HG03108 (cell line): ENCODE results near the gene RRAGD.
"Not testable (repeated sequence)": the region's sequence is repeated elsewhere in the genome, so short reads cannot be mapped to it uniquely, and the experiment has no call there.

Experiments
- ATAC-seq: cut with Tn5 transposase; IDR thresholded peaks from one replicate; pipeline ENCODE4 v1.9.1; 2021; ENCODE audit warnings: moderate library complexity; ENCODE audit not compliant: unreplicated experiment

Gene RRAGD

DNA sequence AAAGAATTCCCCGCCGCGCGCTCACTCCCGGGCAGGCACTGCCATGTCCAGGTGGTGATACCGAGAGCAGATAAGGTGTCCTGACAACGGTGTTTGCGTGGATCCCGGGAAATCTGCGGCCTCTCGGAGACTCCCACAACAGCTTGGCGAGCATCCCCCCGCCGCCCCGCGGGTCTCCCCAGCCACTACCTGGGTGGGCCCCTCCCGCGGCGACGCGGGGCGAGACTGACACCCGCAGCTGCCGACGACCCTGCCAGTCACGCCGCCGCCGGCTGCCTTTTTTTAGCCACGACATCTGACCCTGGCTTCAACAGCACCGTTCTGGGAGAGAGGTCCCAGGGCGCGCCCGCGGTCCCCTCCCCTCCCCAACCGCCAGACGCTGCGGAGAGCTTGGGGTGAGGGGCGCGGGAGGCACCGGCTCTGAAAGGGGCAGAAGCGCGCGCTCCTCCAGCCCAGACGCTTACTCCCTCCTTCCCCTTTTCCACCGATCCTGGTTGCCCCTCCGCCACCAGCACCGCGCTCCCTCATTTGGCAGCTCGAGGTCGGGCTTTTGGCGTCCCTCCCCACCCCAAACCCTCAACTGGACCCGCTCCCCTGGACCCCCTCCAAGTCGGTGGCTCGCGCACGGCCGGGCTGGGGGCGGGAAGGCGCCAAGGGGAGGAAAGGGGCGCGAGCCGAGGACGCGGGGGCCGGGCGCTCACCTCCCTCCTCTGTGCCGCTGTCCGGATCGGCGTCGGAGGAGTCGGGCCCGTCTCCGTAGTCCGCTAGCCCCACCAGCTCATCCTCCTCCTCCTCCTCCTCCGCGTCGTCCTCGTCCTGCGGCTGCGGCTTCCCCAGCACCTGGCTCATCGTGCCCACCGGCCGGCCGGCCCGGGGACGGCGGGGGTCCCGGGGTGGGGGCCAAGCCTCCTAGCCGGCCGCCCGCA is 665 bp downstream of the RRAGD start:
- peak; percentile 35 for ATAC-seq

DNA sequence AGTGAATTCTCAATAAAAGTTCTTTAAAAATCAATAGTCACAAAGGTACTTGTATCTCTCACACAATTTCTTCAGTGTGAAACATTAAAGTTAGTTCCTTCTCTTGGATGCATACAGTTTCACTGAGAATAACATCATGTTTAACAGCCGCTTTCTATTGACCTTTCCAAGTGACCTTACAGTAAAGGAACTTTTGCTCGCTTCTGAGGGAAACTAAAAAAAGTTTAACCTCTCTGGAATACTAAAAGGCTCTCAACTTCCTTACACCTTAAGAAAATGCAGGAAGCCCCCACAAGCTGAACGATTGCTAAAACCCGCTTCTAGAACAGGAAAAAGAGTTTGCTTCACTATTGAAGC is 1.3 kb downstream of the RRAGD start:
- no peak for ATAC-seq

DNA sequence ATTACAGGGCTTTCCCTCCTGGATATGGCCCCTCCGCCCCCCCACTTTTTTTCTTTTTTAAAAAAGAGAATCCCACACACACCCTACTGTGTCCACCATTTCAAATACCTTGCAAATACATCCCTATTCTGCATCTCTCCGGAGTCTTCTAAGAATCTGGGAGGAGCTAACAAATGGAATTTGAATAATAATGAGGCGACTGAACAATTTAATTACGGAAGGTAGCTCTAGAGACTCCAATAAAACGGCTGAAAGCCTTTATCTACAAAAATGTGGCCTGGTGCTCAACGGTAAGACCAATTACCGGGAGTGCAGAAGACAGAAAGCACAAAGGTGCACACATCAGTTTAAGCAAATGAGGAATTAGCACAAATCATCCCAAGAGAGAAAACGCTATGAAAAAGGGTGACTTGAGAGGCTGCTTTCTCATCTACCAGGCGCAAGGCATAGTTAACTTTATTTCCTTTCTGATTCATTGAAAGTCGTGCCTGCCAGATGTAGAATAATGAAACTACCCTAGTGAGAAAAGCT is 1.8 kb downstream of the RRAGD start:
- ATAC-seq = no peak

DNA sequence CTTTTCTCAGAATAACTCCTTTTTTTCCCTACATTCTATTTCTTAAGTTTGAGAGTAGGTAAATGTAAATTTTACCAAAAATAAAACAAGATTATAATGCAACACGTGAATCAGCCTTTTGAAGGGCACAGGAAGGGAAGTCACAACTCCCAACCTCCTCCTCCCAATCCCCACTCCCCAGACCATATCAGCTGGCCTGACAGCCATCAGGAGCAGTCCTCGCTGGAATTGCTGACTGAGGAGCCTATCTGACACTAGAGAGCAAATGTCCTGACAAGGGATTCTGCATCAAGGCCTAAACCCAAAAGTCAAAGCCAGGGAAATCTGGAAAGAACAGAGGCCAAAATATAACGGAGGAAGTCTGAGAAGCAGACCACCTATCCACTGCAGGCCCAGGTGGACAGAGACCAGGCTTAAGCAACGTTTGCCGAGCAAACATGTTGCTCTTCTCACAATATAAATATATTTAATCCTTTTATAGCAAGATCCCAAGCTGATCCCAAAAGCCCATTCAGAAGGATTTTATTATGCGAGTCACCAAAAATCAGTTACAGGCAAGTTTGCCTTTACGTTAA is 2.5 kb downstream of the RRAGD start:
- no peak for ATAC-seq

DNA sequence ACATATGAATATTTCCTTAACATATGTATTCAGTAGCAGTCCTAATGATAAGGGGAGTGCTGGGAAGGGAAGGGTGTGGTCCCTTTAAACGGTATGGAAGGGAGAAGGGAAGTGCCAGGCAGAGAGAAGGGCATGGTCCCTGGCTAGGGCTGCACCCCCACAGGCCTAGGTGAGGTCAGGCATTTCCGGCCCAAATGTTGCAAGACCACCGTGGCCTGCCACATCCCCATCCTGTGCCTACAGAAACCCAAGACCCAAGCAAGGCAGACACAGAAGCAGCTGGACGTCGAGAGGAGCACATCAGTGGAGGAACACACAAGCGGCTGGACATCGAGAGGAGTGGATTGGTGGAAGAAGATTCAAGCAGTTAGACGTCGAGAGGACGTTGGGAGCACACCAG is 5.9 kb downstream of the RRAGD start:
- no peak for ATAC-seq

DNA sequence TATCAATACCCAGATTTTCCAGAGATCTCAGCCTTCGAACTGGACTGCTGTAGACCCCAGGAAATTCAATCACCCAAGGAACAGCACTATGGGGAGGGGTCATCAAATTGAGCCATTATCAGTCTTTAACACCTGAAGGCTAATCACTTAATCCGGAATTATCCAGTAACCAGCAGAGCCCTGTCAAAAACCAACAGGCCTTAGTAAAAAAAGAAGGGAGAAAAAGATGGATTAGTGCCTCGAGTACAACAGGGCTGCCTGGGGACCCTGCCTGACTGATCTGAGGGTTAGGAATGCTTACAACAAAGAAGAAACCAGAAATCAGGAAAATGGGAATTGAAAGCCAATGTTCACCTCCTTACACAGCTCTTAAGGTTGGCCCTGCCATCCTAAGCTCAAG is 7.6 kb downstream of the RRAGD start:
- ATAC-seq = no peak

DNA sequence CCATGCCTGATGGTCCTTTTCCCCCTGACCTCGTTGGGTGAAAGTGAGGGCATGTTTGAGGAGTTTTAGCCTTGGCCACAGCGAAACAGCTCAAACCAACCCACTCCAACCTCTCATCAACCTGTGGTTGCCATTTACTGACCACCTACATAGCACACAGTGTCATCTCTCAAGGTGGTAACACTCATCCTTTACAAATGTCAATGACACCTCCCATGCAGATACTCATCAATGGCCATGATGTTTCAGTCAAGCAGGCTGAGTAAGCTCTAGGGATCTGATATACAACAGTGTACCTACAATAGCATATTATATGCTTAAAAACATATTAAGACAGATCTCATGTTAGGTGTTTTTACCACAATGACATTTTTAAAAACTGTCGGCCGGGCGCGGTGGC is 9.3 kb downstream of the RRAGD start:
- no peak for ATAC-seq

DNA sequence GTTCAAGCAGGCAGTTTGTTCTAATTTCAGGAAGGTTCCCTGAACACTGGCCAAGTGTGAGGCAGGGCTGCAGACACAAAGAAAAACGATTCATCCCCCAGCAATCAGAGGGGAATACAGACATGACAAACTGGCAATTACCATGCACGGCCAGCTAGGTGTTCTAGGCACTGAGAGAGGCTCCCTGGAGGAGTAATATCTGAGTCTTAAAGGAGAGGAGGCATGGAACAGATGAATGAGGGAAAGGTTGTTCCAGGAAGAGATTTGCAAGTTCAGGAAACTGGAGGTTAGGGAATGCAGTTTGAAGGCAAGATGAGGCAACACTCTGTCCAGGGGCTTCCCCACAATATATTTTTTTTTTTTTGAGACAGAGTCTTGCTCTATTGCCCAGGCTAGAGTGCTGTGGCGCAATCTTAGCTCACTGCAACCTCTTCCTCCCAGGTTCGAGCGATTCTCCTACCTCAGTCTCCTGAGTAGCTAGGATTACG is 11.1 kb downstream of the RRAGD start:
- ATAC-seq = no peak

DNA sequence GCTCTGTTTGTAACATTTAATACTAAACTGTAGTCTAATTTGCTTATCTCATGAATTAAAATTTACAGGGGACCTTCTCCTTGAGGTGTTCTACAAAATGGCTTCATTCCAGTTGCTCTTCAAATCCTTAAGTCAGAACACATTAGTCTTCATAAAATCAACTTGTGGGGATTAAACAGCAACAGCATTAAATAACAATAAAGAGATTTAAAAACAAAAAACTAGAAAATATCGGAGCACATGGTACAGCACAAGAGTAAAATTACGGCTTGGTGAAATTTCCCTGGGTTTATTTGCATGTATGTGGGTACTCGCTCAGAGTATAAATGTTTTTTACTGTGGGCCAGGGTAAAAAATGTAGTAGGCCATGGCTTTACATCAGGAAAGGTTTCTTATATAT is 12.0 kb downstream of the RRAGD start:
- no peak for ATAC-seq

DNA sequence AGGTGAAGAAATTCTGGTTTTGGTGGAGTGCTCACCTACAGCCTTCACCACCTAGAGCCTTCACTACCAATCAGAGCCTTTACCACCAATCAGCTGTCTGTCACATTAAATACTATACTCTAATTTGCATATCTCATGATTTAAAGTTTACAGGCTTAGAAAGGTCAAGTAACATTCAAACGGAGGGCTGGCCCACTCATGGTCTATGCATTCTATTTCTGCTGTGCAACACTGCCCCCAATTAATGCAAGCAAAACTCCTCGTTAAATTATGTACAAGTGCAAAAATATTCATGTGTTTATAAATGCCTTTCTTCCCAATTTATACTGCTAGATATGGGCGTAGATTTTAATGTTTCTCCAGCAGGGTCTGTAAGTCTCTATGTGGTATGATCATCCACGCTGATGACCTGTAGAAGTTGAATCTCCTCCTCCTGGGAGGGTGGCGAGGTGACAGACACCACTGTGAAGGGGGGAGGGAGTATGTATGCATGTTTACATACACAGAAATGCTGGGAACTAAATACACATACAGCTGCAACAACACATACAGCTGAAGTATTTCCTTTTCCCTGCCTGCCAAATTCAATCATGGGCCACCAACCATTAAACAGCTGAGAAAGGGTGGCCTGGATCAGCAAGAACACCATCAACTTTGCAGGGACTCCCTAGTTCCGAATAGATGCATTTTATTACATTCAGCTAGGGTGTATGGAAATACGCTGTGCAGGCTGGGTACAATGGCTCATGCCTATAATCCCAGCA is 13.1 kb downstream of the RRAGD start:
- ATAC-seq = no peak

DNA sequence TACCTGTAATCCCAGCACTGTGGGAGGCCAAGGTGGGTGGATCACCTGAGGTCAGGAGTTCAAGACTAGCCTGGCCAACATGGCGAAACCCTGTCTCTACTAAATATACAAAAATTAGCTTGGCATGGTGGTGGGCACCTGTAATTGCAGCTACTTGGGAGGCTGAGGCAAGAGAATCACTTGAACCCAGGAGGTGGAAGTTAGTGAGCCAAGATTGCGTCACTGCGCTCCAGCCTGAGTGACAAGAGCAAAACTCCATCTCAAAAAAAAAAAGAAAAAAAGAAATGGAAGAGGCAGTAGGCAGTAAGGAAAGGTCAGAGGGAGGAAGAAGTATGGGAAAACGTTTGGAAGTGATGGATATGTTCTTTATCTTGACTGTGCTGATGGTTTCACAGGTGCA is 14.2 kb downstream of the RRAGD start:
- ATAC-seq = not testable (repeated sequence)

DNA sequence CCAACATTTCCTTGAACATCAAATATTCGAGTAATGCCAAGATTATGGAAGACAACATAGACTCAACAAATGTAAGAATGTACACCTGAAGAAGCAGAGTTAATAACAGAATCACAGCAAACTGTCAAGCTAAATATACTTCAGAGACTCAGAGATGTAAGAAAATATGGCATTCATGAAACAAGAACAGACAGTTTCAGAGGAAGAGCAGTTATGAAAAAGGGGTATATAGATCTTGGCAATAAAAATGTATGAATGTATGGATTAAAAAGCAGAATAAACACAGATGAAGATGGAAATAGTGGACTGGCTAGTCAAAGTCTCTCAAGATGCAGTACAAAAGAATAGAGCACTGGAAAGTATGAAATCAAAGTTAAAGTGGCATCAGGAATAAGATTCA is 18.4 kb downstream of the RRAGD start:
- no peak for ATAC-seq

DNA sequence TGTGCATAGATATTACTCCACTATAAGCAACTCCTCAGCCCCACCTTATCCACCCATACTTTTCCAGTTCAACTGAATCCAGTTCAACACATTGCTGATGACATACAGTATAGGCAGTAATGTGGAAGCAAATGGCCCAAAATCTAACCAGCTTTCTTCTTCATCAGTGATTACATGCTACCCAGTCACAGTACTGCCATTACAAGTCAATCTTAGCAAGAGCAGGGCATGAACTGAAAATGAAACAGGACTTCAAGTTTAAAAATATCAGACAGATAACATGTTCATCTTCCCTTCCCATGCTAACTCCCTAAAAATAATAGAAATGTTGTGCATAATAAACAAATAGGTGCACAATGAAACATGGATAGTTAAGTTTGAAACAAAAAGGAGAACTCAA is 19.2 kb downstream of the RRAGD start:
- no peak for ATAC-seq

DNA sequence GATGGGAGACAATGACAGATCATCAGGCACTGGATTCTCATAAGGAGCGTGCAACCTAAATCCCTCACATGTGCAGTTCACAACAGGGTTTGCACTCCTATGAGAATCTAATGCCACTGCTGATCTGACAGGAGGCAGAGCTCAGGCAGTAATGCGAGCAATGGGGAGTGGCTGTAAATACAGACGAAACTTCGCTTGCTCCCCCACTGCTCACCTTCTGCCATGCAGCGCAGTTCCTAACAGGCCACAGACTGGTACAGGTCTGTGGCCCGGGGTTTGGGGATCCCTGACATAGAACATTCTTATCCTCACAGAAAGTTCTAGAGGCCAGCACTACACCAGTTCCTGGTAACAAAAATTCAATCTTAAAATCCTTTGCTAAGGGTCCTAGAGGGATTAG is 23.2 kb downstream of the RRAGD start:
- no peak for ATAC-seq

DNA sequence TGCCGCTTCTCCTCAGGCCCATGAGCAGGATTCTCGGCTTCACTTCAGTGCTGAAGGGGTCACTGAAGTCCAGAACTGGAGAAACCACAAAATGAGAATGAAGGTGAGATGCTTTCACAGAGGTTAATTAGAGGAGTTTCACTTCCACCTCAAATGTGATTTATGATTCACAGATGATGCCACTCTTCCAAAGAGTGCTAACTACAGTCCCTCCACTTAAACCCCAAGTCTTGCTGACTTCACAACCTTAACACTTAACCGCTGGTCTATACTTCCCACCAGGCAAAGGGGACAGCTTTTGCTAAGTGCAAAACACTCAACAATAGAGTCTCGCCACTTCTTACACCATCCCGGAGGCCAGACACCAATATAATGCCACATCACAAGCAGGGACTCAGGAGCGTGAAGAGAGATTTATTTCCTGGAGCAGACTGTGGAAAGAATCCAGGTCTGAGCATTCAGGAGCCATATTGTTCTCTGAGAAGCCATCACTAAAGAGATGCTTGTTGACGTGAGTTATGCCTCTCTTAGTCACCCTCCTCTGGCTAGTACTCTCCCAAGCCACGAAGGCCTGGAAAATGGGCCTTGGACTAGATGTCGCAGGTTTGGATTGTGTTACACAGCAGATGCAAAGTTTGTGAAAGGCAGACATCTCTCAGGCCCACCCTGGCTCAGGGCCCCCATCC is 24.4 kb downstream of the RRAGD start:
- peak; percentile 96 for ATAC-seq

DNA sequence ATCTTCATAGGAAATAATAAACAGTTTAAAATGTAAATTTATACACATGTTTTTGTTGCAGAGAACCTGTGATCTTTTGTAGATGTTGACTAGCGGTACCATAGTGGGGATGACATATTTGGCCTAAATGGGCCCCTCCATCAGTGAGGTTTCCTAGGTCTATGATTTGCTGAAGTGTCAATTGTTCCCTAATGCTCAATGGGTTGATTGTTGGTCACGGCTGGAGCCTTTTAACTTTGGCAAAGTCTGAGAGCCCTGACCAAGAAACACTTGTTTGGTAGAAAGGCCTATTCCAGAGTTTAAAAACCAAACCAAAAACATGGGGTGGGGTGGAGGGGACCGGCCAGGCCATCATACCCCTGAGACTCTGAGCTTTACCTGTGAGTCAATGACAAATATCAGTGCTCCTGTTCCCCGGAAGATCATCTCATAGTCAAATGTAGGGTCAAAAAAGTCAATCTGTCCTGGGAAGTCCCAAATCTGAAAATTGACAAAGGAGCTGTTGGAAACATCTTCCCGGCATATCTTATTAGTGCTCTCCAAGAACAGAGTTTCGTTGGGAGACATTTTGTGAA is 25.1 kb downstream of the RRAGD start:
- ATAC-seq = no peak

DNA sequence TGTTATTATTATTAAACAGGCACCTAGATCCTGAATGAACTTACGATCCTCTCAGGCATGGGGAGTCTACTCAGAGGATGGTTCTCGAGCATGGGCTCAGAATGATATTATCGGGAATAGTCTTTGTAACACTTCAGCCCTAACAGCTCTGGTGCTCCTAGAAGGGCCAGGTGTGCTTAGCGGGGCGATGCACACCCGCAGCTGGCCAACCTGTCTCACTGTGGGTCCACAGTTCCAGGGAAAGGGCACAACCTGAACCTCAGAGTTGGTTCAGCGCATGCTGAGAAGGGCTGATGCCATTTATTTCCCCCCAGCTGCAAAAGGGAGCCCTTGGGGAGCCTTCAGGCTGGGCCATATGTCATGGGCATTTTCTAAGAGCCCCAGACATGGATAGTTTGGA is 26.2 kb downstream of the RRAGD start:
- ATAC-seq = no peak

DNA sequence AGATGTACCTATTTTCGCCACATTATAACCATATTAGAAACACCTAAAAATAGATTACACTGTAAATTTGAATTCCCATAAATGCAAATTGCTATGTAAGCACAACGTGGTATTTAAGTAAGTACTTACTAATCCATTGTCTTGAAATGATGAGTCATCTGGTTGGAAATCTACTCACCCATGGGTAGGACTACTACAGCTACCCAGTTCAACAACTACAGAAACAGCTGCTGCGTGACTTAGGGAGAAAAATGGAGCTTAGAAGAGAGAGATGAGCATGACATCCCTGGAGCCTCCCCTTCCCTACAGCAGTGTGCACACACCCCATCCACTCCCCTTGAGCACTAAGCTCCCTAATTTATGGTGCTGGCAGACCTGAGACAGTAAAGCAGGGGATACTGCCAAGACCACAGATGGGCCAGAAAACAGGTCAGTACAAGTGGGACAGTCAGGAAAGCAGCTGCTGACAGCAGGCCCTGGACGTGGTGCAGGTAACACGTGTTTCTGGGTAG is 26.9 kb downstream of the RRAGD start:
- no peak for ATAC-seq

DNA sequence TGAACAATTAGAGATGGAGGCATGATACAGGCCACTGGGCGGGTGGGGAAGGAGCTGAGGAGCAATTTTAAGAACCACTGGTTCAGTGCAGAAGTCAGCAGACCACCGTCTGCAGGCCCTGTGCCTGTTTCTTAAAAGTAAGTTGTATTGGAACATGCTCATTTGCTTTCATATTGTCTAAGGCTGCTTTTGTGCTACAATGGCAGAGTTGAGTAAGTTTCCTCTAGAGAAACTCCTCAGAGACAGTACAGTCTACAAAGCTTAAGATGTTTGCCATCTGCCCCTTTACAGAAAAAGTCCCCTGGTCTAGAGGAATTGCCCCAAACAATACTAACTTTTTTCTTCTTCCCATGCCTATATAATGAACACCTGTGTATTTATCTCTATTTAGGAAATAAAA is 31.0 kb downstream of the RRAGD start:
- ATAC-seq = no peak

DNA sequence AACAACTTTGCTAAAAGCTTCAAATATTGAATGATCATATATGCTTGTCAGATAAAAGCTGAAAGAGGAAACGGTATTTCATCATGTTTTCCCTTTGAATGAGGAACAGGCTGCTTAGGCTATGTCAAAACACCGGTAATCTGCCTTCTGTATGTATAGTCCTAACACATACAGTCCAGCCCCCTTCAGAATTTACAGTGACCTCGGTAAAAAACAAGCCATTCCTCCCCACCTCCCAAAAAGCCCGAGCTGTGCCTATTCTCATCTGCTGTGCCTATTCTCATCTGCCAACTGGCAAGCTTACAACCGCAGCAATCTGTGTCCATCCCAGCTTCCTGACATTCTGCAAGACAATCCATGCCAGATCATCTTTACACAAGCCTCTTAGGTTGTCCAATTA is 32.8 kb downstream of the RRAGD start:
- no peak for ATAC-seq
